Ectodermal cell (in vitro differentiated cells): ENCODE data around the gene KIF3C.

ENCODE experiments used
- H3K27ac ChIP-seq: 2 replicates; pipeline ENCODE4 v1.7.0; 2013; ENCODE audit warnings: mild to moderate bottlenecking, low read depth, low read length; ENCODE audit not compliant: insufficient read depth, poor library complexity, severe bottlenecking
- H3K27me3 ChIP-seq: 2 replicates; pipeline ENCODE4 v1.7.0; 2013; ENCODE audit warnings: mild to moderate bottlenecking, low read length; ENCODE audit not compliant: insufficient read depth, control insufficient read depth, poor library complexity, severe bottlenecking
- H3K36me3 ChIP-seq: one replicate; pipeline ENCODE4 v1.7.0; 2013; ENCODE audit warnings: low read length; ENCODE audit not compliant: control insufficient read depth, insufficient read depth
- H3K4me1 ChIP-seq: one replicate; pipeline ENCODE4 v1.7.0; 2013; ENCODE audit warnings: low read length; ENCODE audit not compliant: control insufficient read depth, insufficient read depth
- H3K4me3 ChIP-seq: 2 replicates; pipeline ENCODE4 v1.7.0; 2013; ENCODE audit warnings: low read depth, low read length, control low read depth; ENCODE audit not compliant: insufficient read depth
- H3K9me3 ChIP-seq: 2 replicates; pipeline ENCODE4 v1.7.0; 2013; ENCODE audit warnings: mild to moderate bottlenecking, low read length, moderate library complexity; ENCODE audit not compliant: control insufficient read depth
- WGBS, 2 experiments: methylation state at CpG; one replicate each; pipeline ENCODE4 v1.1.7; 2013; ENCODE audit warnings: missing lambda C conversion rate in 2 of 2; 5-methylcytosine and 5-hydroxymethylcytosine counted together

The KIF3C gene

DNA sequence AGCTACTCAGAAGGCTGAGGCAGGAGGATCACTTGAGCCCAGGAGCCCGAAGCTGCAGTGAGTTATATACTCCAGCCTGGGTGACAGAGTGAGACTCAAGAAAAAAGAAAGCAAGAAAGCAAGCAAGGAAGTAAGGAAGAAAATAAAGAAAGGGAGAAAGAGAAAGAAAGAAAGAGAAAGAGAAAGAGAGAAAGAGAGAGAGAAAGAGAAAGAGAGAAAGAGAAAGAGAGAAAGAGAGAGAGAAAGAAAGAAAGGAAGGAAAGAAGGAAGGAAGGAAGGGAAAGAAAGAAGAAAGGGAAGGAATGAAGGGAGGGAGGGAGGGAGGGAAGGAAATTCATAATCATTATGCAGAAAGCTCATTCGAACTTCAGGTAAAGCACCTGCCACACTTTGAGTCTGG lies 33.9 kb downstream of the KIF3C start:
- H3K27me3 ChIP-seq: no peaks in the 10 kb centered on the region
- WGBS, 2 experiments: 94 to 95% methylated on average over 2 of the region's 2 CpGs
- H3K27ac ChIP-seq: no peak overlapping the region
- H3K36me3 ChIP-seq: no peaks in the 10 kb centered on the region
- H3K9me3 ChIP-seq: no peaks in the 10 kb centered on the region
- no peak overlapping the region for H3K4me3 ChIP-seq
- no peaks in the 10 kb centered on the region for H3K4me1 ChIP-seq

- no peaks in the 10 kb centered on the region for H3K9me3 ChIP-seq
- H3K4me1 ChIP-seq: no peaks in the 10 kb centered on the region
- H3K27me3 ChIP-seq: no peaks in the 10 kb centered on the region
- peaks cover 13% of the 10 kb centered on the region for H3K36me3 ChIP-seq
- no peak overlapping the region for H3K4me3 ChIP-seq
- 94 to 97% methylated on average over 4 of the region's 4 CpGs for WGBS, 2 experiments
- no peak overlapping the region for H3K27ac ChIP-seq
Measured at GRCh38 chr2:25941042-25941441, 41.3 kb downstream of the KIF3C start.

DNA sequence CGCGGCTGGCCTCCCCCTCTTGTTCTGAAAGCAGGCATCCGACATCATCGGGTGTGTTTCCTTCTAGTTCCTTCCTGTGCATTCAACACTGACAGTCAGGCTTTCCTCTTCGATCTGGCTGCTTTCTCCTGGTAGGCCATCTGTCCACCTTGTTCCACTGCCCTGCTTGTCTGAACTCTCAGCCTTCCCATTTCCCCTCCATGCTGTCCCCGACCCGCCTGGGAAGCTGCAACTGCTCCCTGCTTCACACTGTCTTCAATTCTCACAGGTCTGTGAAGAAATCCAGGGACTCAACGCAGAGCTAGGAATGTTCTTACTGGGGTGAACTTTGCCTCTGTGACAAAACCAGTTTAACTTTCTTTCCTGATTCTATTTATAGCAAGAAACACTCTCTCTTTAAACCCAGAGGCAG lies 43.0 kb downstream of the KIF3C start:
- H3K4me3 ChIP-seq: no peak overlapping the region
- no peaks in the 10 kb centered on the region for H3K4me1 ChIP-seq
- H3K36me3 ChIP-seq: peaks cover 13% of the 10 kb centered on the region
- H3K27me3 ChIP-seq: no peaks in the 10 kb centered on the region
- no peaks in the 10 kb centered on the region for H3K9me3 ChIP-seq
- WGBS, 2 experiments: 91 to 93% methylated on average over 8 of the region's 8 CpGs
- H3K27ac ChIP-seq: no peak overlapping the region

DNA sequence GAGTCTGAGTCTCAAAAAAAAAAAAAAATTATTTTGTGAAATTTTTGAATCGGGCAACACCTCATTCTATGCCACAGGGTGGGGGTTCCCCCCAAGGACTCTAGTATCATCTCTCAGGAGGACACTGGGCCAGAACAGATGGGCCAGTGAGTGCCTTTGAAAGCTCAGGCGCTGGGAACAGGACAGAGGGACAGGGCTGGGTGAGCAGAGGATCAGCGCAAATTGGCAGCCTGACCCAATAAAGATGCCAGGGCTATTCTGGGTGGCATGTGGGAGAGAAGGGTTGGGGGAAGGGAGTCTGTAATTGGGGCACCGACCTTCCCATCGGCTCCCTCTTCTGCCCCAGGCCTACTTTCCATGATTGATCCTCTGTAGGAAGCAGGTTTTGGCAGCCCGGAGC lies 44.0 kb downstream of the KIF3C start:
- Histone ChIP-seq H3K4me3 (no peak overlapping the region), H3K27me3 (no peaks in the 10 kb centered on the region), H3K36me3 (peaks cover 13% of the 10 kb centered on the region), H3K9me3 (no peaks in the 10 kb centered on the region), H3K4me1 (no peaks in the 10 kb centered on the region), H3K27ac (no peak overlapping the region)
- 95 to 96% methylated on average over 6 of the region's 6 CpGs for WGBS, 2 experiments

GRCh38 chr2:25936889-25937545 lies 45.3 kb downstream of the KIF3C start:
- Histone ChIP-seq H3K27me3 (no peaks in the 10 kb centered on the region), H3K27ac (no peak overlapping the region), H3K4me3 (no peak overlapping the region), H3K9me3 (no peaks in the 10 kb centered on the region), H3K4me1 (no peaks in the 10 kb centered on the region), H3K36me3 (peaks cover 13% of the 10 kb centered on the region)
- 92 to 93% methylated on average over 7 of the region's 7 CpGs for WGBS, 2 experiments

GRCh38 chr2:25933622-25934021 lies 48.7 kb downstream of the KIF3C start:
- Histone ChIP-seq H3K4me3 (no peak overlapping the region), H3K4me1 (no peaks in the 10 kb centered on the region), H3K9me3 (no peaks in the 10 kb centered on the region), H3K27me3 (no peaks in the 10 kb centered on the region), H3K36me3 (peaks cover 13% of the 10 kb centered on the region), H3K27ac (no peak overlapping the region)
- WGBS, 2 experiments: 95 to 96% methylated on average over 1 to 2 of the region's 2 CpGs

- Histone ChIP-seq H3K36me3 (peaks cover 22% of the 10 kb centered on the region), H3K4me3 (no peak overlapping the region), H3K27ac (no peak overlapping the region), H3K4me1 (no peaks in the 10 kb centered on the region), H3K27me3 (no peaks in the 10 kb centered on the region), H3K9me3 (no peaks in the 10 kb centered on the region)
- 92 to 94% methylated on average over 14 of the region's 14 CpGs for WGBS, 2 experiments
Measured at GRCh38 chr2:25929789-25930473, 52.4 kb downstream of the KIF3C start.

DNA sequence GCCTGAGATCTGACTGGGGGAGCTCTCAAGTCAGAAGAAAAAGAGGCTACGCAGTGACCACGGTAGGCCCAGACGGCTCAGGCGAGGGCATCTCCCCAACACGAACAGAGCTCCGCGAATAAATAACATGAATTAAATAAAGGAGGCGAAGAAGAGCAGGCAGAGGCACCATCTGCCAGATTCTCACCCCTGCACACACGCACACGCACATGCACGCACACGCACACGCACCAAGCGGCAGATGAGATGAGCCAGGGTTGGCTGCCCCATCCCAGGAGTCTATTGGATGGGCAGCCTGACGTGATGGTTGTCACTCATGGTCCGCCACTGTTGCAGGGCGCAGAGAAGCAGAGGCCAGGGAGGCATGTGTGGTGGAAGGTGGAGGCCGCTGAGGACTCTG lies 53.6 kb downstream of the KIF3C start:
- Histone ChIP-seq H3K4me3 (no peak overlapping the region), H3K27me3 (no peaks in the 10 kb centered on the region), H3K4me1 (no peaks in the 10 kb centered on the region), H3K9me3 (no peaks in the 10 kb centered on the region), H3K36me3 (peaks cover 22% of the 10 kb centered on the region), H3K27ac (no peak overlapping the region)
- 96 to 98% methylated on average over 18 of the region's 18 CpGs for WGBS, 2 experiments

DNA sequence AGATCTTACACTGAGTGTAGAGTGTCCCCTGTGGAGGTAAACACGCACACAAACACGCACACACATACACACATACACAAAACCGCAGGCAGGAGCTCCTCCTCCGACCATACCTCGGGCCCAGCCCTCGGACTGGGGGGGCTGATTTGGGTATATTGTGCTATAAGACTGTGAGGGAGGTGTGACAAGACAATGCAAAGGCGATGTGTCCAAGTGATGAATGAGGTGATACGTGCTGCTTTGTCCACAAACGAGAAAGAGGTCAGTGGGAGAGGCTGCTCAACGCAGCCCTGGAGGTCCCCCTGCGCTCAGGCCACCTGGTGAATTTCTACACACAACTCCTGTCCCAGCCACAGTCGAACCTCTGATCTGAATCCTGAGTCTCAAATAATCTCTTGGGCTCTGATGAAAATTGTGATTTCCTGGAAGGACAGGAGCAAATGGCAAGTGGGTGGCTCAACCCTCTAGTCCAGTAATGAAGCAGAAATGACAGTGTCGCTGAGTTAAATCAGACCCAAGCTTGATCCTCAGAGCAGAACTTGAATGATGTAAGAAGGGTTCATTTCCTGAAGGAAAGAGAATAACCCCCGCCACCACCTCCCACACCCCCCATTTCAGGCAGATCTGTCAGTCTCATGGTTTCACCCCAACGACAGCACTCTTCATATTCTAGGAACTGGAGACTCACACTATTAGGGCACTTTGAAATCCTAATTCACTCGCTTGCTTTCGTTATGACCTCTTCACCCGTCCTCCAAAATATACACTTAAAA lies 55.1 kb downstream of the KIF3C start:
- no peaks in the 10 kb centered on the region for H3K27me3 ChIP-seq
- H3K4me1 ChIP-seq: no peaks in the 10 kb centered on the region
- peaks cover 22% of the 10 kb centered on the region for H3K36me3 ChIP-seq
- H3K9me3 ChIP-seq: no peaks in the 10 kb centered on the region
- no peak overlapping the region for H3K27ac ChIP-seq
- no peak overlapping the region for H3K4me3 ChIP-seq
- 88% methylated on average over 18 of the region's 18 CpGs for WGBS, 2 experiments

DNA sequence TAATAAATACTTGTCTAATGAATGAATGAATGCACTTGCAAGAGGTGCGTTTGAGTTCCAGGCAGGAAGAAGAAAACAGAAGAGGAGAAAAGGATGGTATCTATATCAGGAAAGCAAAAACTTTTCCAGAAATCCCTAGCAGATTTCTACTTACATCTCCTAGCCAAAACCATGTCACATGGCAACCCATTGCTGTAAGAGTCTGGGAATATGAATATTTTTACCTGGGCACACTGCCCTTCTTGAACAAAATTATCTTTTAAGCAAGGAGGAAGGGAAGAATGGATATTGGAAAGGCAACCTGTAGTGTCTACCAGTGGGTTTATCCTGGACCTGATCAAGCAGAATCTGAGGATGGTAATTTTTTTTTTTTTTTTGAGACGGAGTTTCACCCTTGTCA lies 59.8 kb downstream of the KIF3C start:
- 90 to 91% methylated on average over 2 of the region's 2 CpGs for WGBS, 2 experiments
- H3K4me3 ChIP-seq: no peak overlapping the region
- no peaks in the 10 kb centered on the region for H3K4me1 ChIP-seq
- H3K27me3 ChIP-seq: no peaks in the 10 kb centered on the region
- H3K27ac ChIP-seq: no peak overlapping the region
- peaks cover 6% of the 10 kb centered on the region for H3K36me3 ChIP-seq
- no peaks in the 10 kb centered on the region for H3K9me3 ChIP-seq
